ENCODE data around the gene MRPL33.
A peak's percentile ranks its signal among the peaks of the same experiment; 100 is the strongest.

MRPL33 gene

GRCh38 chr2:27771548-27772335, at the start of gene MRPL33:
Gene MRPL33, plus strand, starts transcription at chr2:27771719. Its CDS starts 59 bp downstream, at chr2:27771778.
- peak; percentile 74 to 87 (median 79) for DNase-seq

GRCh38 chr2:27721884-27722485, 49.5 kb upstream of the MRPL33 start:
- DNase-seq, result no peak

DNA sequence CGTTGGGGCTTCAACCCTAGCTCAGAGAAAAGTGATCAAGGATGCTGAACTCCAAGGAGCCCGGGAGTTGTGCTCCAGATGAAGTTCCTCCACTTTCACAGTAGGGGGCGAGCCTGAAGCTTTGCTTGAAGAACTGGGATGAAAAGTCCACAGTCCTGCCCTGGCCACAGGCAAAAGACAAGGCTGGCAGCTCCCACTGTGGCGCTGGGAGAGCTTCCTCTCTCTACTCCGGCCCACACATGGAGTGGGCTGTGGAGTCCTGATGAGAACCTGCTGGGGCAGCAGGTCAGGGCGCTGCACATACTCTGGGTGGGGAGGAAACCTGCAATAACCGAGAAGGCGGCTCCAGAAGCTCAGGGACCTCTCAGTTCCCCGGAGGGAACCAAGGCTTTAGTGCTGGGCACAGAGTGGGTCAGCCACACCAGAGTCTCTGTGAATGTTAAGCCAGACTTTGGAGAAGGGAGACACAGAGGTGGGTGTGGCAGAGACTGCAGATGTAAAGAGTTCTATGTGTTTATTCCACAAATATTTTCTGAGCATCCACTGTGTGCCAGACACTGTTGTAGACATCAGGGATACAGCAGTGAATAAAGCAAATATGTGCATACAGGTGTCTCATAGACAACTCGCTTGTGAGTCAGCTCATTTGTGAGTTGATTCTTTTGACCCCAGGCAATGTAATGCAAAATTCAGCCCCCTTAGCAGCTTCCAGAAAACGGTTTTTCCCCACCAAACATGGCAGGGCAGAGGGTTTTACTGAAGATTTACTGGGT, 48.0 kb upstream of the MRPL33 start:
- DNase-seq, result no peak

GRCh38 chr2:27724191-27724590, 47.3 kb upstream of the MRPL33 start:
- DNase-seq, result no peak

- no peak for DNase-seq
These were observed 46.4 kb upstream of the MRPL33 start for GRCh38 chr2:27724905-27725701.

DNA sequence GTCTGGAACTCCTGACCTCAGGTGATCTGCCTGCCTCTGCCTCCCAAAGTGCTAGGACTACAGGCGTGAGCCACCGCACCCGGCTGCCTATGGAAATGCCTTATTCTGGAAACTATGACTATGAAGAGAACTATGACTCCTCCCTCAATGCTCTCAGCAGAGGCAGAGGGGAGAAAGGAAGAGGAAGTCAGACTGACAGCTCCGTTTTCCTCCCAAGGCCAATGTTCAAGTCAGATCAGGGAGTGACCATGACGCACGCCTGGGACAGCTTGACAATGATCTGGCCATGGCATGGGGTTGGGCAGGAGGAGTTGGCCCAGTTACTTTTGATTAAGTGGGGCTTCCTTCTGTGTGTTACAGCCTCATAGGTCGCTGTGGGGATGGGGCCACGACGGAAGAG, 44.3 kb upstream of the MRPL33 start:
- DNase-seq, result no peak

DNA sequence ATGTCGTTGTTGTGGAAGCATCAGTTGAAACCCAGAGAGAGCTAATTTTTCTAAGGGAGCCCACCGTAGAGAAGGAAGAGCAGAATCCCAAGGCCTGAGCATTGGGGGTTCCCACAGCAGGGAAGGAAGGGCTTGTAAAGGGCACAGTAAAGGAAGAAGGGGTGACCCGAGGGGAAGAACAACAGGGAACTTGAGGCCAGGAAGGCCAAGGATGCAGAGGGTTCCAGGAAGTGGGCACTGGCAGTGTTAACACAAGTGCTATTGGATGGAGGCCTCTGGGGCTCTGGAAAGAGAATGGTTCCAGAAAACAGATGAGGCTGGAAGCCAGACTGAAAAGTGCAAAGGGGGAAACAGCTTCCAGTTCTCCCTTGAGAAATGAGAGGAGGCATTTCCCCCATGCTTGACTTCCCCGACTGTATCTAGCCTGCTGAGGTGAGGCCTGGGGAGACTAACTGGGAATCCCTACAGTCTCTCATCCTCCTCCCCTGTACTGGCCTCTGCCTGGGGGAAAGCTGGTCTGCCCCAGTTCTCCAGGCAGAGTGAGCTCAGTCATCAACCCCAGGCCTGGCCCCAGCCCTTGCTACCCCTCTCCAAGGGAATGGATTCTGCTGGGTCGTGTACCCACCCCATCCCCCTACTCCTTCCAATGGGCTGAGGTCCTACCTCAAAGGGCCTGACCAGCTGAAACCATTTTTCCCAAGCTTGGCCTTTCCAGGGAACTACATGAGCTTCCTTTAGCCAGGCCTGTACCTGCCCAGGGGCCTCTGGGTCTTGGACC, 43.2 kb upstream of the MRPL33 start:
- no peak for DNase-seq

GRCh38 chr2:27729198-27729597, 42.3 kb upstream of the MRPL33 start:
- no peak for DNase-seq

DNA sequence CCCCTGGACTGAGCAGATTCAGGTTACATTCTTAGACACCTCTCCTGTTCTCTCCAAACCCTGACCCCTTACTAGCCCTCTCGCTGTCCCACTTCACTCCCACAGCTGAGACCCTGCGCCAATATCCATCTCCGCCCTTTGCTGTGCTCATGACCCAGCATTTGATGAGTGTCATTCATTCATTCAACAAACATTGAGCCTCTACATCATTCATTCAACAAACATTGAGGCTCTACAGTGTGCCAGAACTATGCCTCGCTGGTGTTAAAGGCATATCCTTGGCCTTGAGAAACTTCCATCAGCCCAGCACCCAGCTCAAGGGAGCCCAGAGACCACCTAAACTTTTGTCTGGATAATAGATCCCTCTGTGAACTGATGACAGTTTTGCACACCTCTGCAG, 41.9 kb upstream of the MRPL33 start:
- no peak for DNase-seq

GRCh38 chr2:27730261-27730662, 41.3 kb upstream of the MRPL33 start:
- no peak for DNase-seq

GRCh38 chr2:27730980-27731691, 40.4 kb upstream of the MRPL33 start:
- DNase-seq, result no peak

GRCh38 chr2:27734305-27734704, 37.2 kb upstream of the MRPL33 start:
- no peak for DNase-seq

GRCh38 chr2:27735263-27735904, 36.1 kb upstream of the MRPL33 start:
- DNase-seq, result peak in 3 of 4 experiments; percentile 16 to 33 (median 23)

DNA sequence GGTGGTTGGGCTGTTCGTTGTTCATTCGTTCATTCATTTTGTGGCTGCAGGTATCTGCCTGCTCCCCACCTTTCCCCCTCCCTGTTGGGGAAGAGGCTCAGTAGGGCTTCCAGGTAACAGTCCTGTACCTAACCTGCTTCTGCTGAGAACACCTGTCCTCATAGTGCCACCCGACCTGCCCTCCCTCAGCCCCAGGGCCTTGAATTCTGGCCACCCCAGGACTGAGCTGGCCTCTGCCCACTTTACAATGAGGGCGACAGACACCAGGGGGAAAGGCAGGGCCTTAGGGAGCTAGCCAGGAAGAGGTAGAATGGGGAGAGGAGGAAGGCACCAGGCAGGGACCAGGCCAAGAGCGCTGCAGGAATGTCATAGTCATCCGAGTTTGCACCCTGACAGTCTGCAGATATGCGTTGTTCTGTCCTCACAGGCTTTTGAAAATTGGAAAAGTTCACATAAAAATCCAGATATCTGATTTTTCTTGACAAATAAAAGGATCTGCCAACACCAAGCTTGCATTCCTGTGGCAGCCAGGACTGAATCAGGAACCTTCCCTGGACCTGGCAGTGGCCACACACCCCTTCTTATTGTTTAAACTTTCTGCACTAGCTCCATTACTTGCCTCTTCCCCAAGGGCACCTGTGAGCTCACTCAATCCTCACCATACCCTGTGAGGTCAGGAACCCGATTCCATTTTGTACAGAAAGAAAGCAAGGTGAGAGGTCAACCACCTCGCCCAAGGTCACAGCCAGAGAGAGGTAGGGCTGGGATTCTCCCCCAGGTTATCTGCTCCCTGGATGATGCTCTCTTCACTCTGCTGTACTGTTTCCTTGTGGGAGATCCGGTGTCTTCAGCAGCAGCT, 35.3 kb upstream of the MRPL33 start:
- DNase-seq, result no peak

DNA sequence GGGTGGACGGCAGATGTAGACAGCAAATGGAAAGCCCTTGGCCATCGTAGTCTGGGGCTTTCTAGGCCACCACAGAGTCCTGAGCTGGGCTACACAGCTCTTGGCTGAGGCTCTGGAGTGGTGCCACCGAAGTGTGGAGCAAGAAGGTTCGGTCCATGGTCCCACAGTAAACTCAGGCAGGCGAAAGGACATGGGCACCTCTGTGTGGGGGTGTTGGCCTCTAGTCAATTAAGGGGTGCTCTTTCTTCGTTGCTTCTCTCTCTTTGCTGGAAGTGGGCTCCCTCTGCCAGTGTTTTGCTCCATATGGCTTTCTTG, 34.7 kb upstream of the MRPL33 start:
- no peak for DNase-seq

DNA sequence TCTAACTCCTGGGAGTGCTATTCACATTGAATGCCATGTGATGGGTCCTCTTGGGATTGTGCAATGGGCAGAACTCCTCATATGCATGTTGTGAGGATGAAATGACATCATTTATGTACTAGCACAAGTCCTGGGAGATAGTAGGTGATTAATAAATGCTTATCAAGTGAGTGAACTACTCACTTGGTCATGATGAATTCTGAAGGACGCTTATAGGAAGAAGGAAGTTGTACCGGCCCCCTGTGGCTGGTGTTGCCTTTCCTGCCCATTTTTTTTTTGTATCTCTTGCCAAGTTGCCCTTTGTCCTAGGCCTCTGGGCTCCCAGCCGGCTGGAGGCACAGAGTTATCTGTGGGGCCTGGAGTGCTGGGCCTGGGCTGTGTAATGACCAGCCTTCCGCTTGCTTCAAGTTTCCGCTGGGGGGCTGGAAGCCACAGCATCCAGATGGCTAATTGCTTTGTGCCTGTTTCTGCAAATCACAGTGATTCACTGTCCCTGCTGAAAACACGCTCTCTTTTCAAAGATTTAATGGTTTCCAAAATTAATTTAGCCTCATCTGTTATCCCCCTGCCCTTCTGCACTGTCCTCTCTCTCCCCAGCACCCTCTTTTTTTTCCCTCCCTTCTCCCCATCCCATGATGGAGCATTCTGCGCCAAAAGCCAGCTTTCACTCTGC, 33.7 kb upstream of the MRPL33 start:
- DNase-seq, result no peak

GRCh38 chr2:27738349-27739057, 33.0 kb upstream of the MRPL33 start:
- no peak for DNase-seq

DNA sequence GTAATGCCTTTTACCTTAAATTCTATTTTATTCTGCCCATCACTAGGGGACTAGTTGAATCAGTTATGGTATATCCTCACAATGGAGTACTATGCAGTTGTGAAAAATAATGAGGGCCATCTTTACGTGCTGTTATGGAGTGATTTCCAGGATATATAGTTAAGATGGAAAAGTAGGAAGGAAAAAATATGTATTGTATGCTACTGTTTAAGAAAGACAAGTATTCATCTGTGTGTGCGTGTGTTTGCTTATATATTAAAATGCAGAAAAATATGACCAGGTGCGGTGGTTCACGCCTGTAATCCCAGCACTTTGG, 32.5 kb upstream of the MRPL33 start:
- DNase-seq, result no peak

GRCh38 chr2:27741673-27742072, 29.8 kb upstream of the MRPL33 start:
- no peak for DNase-seq

Measured in activated CD4-positive, CD25-positive, alpha-beta regulatory T cell (primary cell).